Thyroid gland (tissue), 4 donors: ENCODE data around the gene FAM171A1.

Source experiments
- POLR2A ChIP-seq, 2 donors: fragments of 450-650 bp; IDR thresholded peaks; one replicate each; pipeline ENCODE4 v1.6.1; 2017; ENCODE audit warnings: antibody characterized with exemption in 2 of 2, mild to moderate bottlenecking in 2 of 2, moderate library complexity in 1 of 2
- TF ChIP-seq, protein P1 (sequence below), 6 experiments: fragments of 200-600 bp in 3 of 6; fragments of 450-650 bp in 3 of 6; sonication (generic) in 3 of 6; IDR thresholded peaks; one replicate each; pipeline ENCODE4 v1.5.1; 2016 to 2019; ENCODE audit warnings: antibody characterized with exemption in 6 of 6, mild to moderate bottlenecking in 2 of 6, inconsistent platforms in 1 of 6, moderate library complexity in 1 of 6

DNA sequence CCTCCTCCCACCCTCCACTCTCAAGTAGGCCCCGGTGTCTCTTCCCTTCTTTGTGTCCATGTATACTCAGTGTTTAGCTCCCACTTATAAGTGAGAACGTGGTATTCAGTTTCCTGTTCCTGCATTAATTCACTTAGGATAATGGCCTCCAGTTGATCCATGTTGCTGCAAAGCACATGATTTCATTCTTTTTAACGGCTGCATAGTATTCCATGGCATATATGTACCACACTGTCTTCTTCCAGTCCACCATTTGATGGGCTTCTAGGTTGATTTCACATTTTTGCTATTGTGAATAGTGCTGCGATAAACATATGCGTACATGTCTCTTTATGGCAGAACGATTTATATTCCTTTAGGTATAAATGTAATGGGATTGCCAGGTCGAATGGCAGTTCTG is 51.0 kb downstream of the FAM171A1 start:
- TF ChIP-seq, protein P1, sequence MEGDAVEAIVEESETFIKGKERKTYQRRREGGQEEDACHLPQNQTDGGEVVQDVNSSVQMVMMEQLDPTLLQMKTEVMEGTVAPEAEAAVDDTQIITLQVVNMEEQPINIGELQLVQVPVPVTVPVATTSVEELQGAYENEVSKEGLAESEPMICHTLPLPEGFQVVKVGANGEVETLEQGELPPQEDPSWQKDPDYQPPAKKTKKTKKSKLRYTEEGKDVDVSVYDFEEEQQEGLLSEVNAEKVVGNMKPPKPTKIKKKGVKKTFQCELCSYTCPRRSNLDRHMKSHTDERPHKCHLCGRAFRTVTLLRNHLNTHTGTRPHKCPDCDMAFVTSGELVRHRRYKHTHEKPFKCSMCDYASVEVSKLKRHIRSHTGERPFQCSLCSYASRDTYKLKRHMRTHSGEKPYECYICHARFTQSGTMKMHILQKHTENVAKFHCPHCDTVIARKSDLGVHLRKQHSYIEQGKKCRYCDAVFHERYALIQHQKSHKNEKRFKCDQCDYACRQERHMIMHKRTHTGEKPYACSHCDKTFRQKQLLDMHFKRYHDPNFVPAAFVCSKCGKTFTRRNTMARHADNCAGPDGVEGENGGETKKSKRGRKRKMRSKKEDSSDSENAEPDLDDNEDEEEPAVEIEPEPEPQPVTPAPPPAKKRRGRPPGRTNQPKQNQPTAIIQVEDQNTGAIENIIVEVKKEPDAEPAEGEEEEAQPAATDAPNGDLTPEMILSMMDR (IDR thresholded peaks at IDR 0.05) = no peak
- TF ChIP-seq POLR2A (IDR thresholded peaks at IDR 0.05) = no peak
